ENCODE data around the gene FSTL4. TPM values are rescaled to one million over a fixed set of nuclear protein-coding genes. Genes with fewer than 3 reads are reported as not detected.

Gene FSTL4
- total and polyA plus RNA-seq, 2 of the 13 experiments (the other 11 are each of a cell fraction or from before 2014, with no cell fraction given): 2.1 to 3.0 TPM

DNA sequence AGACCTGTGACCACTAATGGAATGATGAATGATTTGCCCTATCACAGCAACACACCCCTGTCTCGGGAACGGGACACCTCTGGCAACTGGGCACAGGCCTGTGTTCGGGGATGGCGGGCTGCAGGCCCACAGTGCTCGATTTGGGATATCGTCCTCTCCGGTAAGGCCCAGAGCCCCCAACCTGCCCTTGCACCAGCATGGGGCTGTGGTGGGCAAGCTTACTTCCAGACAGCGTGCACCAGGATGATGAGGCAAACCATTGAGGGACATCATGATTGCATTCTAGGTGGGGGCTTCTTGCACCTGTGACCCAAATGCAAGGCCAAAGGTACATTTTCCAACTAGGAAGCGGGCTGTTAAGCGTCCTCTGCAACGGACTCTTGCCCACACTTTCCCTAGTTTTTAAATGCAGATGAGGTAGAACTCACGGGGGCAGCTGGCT is 275.4 kb downstream of the FSTL4 start (continued):
- TF ChIP-seq, protein P1, sequence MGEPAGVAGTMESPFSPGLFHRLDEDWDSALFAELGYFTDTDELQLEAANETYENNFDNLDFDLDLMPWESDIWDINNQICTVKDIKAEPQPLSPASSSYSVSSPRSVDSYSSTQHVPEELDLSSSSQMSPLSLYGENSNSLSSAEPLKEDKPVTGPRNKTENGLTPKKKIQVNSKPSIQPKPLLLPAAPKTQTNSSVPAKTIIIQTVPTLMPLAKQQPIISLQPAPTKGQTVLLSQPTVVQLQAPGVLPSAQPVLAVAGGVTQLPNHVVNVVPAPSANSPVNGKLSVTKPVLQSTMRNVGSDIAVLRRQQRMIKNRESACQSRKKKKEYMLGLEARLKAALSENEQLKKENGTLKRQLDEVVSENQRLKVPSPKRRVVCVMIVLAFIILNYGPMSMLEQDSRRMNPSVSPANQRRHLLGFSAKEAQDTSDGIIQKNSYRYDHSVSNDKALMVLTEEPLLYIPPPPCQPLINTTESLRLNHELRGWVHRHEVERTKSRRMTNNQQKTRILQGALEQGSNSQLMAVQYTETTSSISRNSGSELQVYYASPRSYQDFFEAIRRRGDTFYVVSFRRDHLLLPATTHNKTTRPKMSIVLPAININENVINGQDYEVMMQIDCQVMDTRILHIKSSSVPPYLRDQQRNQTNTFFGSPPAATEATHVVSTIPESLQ (CRISPR knock-in tag; conservative IDR thresholded peaks at IDR 0.05): no peak

DNA sequence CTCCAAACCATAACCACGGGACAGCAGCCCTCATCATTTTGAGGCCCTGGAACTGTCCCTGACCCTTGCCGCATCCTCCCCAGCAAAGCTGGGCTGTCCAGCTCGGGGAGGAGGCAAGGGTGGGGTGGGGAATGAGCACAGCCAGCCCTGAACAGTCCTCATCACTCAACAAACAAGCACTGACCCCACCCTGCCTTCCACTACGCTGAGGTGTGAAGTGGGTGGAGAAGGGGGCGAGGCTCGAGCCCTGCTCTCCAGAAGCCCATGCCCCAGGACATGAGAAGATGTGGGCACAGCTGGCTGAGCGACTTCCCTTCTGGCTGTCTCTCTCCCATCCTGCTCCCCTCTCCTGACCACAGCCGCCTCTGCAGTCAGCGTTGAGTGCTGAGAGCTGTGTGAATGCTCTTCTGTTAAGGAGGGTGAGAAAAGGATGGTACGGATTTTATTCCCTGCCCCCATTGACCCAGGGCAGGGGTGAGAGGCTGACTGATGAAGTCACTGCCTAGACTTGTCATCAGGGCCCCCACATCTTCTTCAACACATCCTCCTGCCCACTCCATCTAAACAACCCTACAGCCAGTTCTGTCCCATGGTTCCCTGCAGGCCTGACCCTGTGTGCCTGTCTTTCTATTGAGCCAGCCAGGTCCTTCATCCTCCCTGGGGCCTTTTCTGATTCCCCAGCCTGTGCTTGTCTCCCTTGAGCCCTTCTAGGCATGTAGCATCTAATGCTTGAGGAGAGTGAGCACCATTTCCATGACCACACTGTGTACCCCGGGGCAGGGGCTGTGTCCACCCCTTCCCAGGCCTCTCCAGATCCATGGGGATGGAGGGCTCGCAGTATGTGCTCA is 276.0 kb downstream of the FSTL4 start:
- ChIA-PET CTCF (ENCODE audit: low intra/inter-chr PET ratio, low total read pairs) (no interaction called here), POLR2A (no interaction called here)
- H3K4me2 ChIP-seq (ENCODE audit: low read depth, low read length): no peak overlapping the region
- DNase-seq (ENCODE audit: low spot score) (no peak), ATAC-seq (no peak), FAIRE-seq (no peak)
- no peaks in the 10 kb centered on the region; the same call in 1 of the 2 replicates for H4K20me1 ChIP-seq (ENCODE audit: insufficient read depth, low read length)
- no peak overlapping the region for H3K9ac ChIP-seq (ENCODE audit: insufficient read depth, low read depth, low read length)
- H2AFZ ChIP-seq (ENCODE audit: low read length): no peak overlapping the region
- H3K9me3 ChIP-seq (ENCODE audit: low read length): no peaks in the 10 kb centered on the region
- no peak overlapping the region for H3K4me3 ChIP-seq (replicated peaks in 1 of 3; ENCODE audit: insufficient read depth in 1 of 3, low read depth in 2 of 3, low read length in 3 of 3)
- no peaks in the 10 kb centered on the region for H3K79me2 ChIP-seq (ENCODE audit: insufficient read depth, low read length)
- H3K36me3 ChIP-seq (replicated peaks in 1 of 2; ENCODE audit: control insufficient read depth in 1 of 2, insufficient read depth in 2 of 2, low read length in 2 of 2): no peaks in the 10 kb centered on the region
- intact Hi-C loops (cut with micrococcal nuclease; ENCODE audit: unreplicated experiment): no loop called here
- no peak overlapping the region for H3K27ac ChIP-seq (ENCODE audit: extremely low read length, insufficient read depth, low read length)
- in situ Hi-C loops (cut with HindIII; ENCODE audit: extremely low pct_ligation_motif_present, low pct_unique_long_range_greater_than_20kb): no loop called here
- H3K27me3 ChIP-seq (ENCODE audit: control insufficient read depth in 1 of 2, insufficient read depth in 2 of 2, low read length in 2 of 2): peaks cover 3 to 13% of the 10 kb centered on the region in 2 experiments; a peak in 4 of 5 replicates
- no peaks in the 10 kb centered on the region for H3K4me1 ChIP-seq (ENCODE audit: insufficient read depth, low read length)
- WGBS (ENCODE audit: low lambda C conversion rate): 10% methylated on average over 7 of the region's 12 CpGs
- BruUV-seq (replicated peaks): no TSS peak
- TF ChIP-seq PAX8 (CRISPR knock-in tag; IDR thresholded peaks at IDR 0.05; ENCODE audit: borderline replicate concordance) (no peak), WIZ (CRISPR knock-in tag; IDR thresholded peaks at IDR 0.05) (no peak), CBX2 (IDR thresholded peaks at IDR 0.05; ENCODE audit: low read depth, low read length) (no peak), CBX2 (CRISPR knock-in tag; IDR thresholded peaks at IDR 0.05; ENCODE audit: low read depth) (no peak), TMF1 (CRISPR knock-in tag; IDR thresholded peaks at IDR 0.05; ENCODE audit: low read depth) (no peak), MAFK (conservative IDR thresholded peaks at IDR 0.05 in 1 of 2, IDR thresholded peaks at IDR 0.05 in 1 of 2; ENCODE audit: low read length in 2 of 2) (no peak), ZNF382 (CRISPR knock-in tag; IDR thresholded peaks at IDR 0.05; ENCODE audit: borderline replicate concordance) (no peak), ZNF251 (CRISPR knock-in tag; IDR thresholded peaks at IDR 0.05) (no peak)
- TF ChIP-seq, protein P2, sequence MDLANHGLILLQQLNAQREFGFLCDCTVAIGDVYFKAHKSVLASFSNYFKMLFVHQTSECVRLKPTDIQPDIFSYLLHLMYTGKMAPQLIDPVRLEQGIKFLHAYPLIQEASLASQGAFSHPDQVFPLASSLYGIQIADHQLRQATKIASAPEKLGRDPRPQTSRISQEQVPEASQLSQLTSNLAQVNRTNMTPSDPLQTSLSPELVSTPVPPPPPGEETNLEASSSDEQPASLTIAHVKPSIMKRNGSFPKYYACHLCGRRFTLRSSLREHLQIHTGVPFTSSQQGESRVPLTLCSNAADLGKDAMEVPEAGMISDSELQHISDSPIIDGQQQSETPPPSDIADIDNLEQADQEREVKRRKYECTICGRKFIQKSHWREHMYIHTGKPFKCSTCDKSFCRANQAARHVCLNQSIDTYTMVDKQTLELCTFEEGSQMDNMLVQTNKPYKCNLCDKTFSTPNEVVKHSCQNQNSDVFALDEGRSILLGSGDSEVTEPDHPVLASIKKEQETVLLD (CRISPR knock-in tag; IDR thresholded peaks at IDR 0.05; ENCODE audit: low read depth): no peak
- TF ChIP-seq, protein P3, sequence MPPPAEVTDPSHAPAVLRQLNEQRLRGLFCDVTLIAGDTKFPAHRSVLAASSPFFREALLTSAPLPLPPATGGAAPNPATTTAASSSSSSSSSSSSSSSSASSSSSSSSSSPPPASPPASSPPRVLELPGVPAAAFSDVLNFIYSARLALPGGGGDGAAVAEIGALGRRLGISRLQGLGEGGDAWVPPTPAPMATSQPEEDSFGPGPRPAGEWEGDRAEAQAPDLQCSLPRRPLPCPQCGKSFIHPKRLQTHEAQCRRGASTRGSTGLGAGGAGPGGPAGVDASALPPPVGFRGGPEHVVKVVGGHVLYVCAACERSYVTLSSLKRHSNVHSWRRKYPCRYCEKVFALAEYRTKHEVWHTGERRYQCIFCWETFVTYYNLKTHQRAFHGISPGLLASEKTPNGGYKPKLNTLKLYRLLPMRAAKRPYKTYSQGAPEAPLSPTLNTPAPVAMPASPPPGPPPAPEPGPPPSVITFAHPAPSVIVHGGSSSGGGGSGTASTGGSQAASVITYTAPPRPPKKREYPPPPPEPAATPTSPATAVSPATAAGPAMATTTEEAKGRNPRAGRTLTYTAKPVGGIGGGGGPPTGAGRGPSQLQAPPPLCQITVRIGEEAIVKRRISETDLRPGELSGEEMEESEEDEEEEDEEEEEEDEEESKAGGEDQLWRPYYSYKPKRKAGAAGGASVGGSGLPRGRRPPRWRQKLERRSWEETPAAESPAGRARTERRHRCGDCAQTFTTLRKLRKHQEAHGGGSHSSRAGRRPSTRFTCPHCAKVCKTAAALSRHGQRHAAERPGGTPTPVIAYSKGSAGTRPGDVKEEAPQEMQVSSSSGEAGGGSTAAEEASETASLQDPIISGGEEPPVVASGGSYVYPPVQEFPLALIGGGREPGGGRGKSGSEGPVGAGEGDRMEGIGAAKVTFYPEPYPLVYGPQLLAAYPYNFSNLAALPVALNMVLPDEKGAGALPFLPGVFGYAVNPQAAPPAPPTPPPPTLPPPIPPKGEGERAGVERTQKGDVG (CRISPR knock-in tag; IDR thresholded peaks at IDR 0.05; ENCODE audit: borderline replicate concordance): no peak
- TF ChIP-seq, protein P4, sequence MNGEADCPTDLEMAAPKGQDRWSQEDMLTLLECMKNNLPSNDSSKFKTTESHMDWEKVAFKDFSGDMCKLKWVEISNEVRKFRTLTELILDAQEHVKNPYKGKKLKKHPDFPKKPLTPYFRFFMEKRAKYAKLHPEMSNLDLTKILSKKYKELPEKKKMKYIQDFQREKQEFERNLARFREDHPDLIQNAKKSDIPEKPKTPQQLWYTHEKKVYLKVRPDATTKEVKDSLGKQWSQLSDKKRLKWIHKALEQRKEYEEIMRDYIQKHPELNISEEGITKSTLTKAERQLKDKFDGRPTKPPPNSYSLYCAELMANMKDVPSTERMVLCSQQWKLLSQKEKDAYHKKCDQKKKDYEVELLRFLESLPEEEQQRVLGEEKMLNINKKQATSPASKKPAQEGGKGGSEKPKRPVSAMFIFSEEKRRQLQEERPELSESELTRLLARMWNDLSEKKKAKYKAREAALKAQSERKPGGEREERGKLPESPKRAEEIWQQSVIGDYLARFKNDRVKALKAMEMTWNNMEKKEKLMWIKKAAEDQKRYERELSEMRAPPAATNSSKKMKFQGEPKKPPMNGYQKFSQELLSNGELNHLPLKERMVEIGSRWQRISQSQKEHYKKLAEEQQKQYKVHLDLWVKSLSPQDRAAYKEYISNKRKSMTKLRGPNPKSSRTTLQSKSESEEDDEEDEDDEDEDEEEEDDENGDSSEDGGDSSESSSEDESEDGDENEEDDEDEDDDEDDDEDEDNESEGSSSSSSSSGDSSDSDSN (CRISPR knock-in tag; IDR thresholded peaks at IDR 0.05): no peak

Data from HepG2 (cell line).